Hepatocyte (in vitro differentiated cells): ENCODE measurements around the gene TTC33.

Source experiments
- CTCF ChIP-seq: fragments of 200-600 bp; sonication (generic); IDR thresholded peaks from 2 replicates; pipeline ENCODE4 v1.5.1; 2016; ENCODE audit warnings: antibody characterized with exemption, mild to moderate bottlenecking; ENCODE audit not compliant: poor library complexity
- EZH2 ChIP-seq: fragments of 200-600 bp; sonication (generic); IDR thresholded peaks from 2 replicates; pipeline ENCODE4 v1.6.1; 2016; ENCODE audit warnings: antibody characterized with exemption, mild to moderate bottlenecking, borderline replicate concordance
- EZH2phosphoT487 ChIP-seq: fragments of 200-600 bp; sonication (generic); IDR thresholded peaks from one replicate; pipeline ENCODE4 v1.6.1; 2018; ENCODE audit warnings: antibody characterized with exemption, mild to moderate bottlenecking, low read depth, moderate library complexity; ENCODE audit not compliant: unreplicated experiment, severe bottlenecking

DNA sequence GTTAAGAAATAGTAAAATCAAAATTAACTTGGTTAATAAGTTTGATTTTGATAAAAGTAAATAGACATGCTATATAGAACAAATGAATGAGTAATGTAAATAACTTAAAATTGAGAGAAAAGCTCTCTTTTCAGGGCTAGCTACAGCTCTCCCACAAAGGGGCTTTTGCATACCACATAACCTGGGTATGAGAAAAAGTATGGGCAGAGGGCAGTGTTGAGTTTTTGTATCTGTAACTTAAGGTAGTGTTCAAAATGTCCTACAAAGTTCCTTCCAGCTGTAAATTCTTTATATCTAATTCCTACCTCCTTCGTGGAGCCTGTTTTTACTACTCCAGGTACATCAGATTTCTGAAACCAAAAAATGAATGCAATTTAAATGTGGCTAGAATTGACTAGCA is 18.9 kb upstream of the TTC33 start:
- peak; percentile 11 for TF ChIP-seq CTCF
- TF ChIP-seq EZH2: no peak
- TF ChIP-seq EZH2phosphoT487: no peak
